GM06990 (cell line): ENCODE measurements around the gene GABARAPL2.
"Not testable (repeated sequence)": the region's sequence is repeated elsewhere in the genome, so short reads cannot be mapped to it uniquely, and the experiment has no call there.

ENCODE experiments used
- DNase-seq: peaks from one replicate; pipeline ENCODE4 v3.0.0-alpha.2; 2011; ENCODE audit not compliant: insufficient read length; ENCODE audit errors: extremely low read depth
- H3K27me3 ChIP-seq: replicated peaks from 2 replicates; pipeline ENCODE4 v1.6.0; 2011; ENCODE audit warnings: low read length; ENCODE audit not compliant: control insufficient read depth, insufficient read depth
- H3K36me3 ChIP-seq: 2 replicates; pipeline ENCODE4 v1.5.1; 2011; ENCODE audit warnings: low read length; ENCODE audit not compliant: control insufficient read depth, insufficient read depth
- H3K4me3 ChIP-seq: replicated peaks from 2 replicates; pipeline ENCODE4 v1.5.1; 2011; ENCODE audit warnings: low read depth, mild to moderate bottlenecking, control low read depth, low read length
- TF ChIP-seq, protein P1 (sequence below): IDR thresholded peaks from 2 replicates; pipeline ENCODE4 v1.5.1; 2011; ENCODE audit warnings: low read length, control low read depth, mild to moderate bottlenecking, inconsistent platforms; ENCODE audit not compliant: insufficient read depth, poor library complexity, severe bottlenecking

Gene GABARAPL2

DNA sequence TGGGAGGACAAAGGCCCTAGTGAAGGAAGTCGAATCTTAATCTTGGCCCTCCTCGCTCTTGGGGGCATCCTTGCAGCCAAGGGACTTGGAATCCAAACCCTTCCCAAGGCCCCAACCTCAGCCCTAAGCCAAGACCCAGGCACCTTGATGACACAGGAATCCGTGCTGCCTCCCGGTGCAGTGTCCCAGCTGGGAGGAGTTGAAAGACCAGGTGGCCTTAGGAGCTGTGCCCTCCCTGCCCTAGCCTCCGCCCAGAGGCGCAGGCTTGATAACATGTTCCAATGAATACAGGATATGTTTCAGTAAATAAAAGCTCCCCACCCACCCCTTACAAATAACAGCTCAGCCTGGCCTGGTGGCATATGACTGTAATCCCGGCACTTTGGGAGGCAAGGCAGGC is 30.3 kb upstream of the GABARAPL2 start, which contains the start of gene CHST5:
Gene CHST5, minus strand, starts transcription at position 208 of the 400 bp plus-strand sequence. CDS start 5,724 bp downstream, outside the sequence.
- DNase-seq, result no peak
- Histone ChIP-seq H3K36me3 (no peaks in the 10 kb centered on the region), H3K4me3 (no peak within 1 kb of the TSS), H3K27me3 (no peaks in the 10 kb centered on the region)
- TF ChIP-seq, protein P1, sequence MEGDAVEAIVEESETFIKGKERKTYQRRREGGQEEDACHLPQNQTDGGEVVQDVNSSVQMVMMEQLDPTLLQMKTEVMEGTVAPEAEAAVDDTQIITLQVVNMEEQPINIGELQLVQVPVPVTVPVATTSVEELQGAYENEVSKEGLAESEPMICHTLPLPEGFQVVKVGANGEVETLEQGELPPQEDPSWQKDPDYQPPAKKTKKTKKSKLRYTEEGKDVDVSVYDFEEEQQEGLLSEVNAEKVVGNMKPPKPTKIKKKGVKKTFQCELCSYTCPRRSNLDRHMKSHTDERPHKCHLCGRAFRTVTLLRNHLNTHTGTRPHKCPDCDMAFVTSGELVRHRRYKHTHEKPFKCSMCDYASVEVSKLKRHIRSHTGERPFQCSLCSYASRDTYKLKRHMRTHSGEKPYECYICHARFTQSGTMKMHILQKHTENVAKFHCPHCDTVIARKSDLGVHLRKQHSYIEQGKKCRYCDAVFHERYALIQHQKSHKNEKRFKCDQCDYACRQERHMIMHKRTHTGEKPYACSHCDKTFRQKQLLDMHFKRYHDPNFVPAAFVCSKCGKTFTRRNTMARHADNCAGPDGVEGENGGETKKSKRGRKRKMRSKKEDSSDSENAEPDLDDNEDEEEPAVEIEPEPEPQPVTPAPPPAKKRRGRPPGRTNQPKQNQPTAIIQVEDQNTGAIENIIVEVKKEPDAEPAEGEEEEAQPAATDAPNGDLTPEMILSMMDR, result no peak

DNA sequence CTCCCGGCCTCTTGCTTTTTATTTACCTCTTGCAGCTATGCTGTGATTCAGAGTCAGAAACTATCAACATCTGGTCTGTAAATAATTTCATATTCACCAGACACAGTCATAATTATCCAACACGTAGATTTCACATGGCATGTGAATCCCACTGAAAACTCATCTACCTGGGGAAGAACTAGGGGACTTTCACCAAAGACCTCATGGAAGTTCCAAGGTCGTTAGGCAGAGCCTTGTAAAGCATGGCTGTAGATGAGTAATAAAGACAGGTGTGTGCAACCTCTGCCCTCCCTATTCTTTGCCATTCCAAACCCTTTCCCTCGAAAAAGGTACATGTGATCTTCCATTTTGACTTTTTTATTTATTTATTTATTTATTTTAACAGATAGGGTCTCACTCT is 28.4 kb upstream of the GABARAPL2 start:
- Histone ChIP-seq H3K27me3 (no peaks in the 10 kb centered on the region), H3K36me3 (no peaks in the 10 kb centered on the region), H3K4me3 (no peak overlapping the region)
- TF ChIP-seq, protein P1, result no peak
- no peak for DNase-seq

DNA sequence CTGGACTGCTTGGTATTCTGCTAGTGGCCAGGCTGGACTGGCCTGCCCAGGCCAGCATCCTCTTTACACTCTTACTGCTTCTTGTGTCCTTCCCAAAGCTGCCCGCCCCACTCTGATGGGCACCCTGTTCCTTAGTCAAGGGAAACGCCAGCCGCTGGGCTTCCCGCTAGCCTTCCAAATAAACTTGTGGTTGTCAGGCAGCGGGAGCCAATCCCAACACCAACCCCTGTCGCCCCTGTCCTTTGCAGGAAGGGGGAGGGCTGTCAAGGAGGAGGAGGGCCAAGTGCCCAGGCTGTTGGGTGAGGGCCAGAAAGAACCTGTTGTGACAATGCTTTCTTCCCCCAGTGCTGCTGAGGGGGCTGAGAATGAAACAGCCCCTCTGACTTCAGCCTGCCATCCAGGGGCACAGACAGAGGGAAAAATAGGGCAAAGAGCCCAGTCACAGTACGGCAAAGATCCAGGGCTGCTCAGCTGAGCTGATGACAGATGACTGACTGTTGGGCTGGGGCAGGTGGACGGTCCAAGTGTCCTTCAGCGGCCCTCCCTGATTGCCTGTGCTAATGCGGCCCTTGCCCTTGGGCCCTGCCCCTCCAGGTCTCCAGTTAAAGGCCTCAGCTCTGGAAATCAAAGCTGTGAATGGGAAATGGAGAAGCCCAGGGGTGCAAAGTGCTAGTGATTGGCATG is 27.2 kb upstream of the GABARAPL2 start:
- not testable (repeated sequence) for DNase-seq, H3K4me3 ChIP-seq, H3K36me3 ChIP-seq, H3K27me3 ChIP-seq

DNA sequence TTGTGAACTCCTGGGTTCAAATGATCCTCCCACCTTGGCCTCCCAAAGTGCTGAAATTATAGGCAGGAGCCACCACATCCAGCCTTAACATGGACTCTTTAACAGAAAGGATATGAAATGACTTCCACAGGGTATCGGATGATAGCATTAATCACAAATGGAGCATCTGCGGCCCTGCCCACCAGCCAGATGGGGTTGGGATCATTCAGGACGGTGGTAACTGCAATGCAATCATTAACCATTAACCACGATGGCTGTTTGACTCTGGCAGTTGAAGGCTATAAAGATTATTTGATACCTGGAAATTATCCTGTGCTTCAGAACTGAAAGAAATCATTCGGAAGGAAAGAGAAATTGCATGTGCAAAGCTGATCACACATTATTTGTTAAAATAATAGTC is 24.9 kb upstream of the GABARAPL2 start:
- TF ChIP-seq, protein P1, result no peak
- H3K27me3 ChIP-seq, result no peaks in the 10 kb centered on the region
- no peak for DNase-seq
- H3K4me3 ChIP-seq, result no peak overlapping the region
- no peaks in the 10 kb centered on the region for H3K36me3 ChIP-seq

DNA sequence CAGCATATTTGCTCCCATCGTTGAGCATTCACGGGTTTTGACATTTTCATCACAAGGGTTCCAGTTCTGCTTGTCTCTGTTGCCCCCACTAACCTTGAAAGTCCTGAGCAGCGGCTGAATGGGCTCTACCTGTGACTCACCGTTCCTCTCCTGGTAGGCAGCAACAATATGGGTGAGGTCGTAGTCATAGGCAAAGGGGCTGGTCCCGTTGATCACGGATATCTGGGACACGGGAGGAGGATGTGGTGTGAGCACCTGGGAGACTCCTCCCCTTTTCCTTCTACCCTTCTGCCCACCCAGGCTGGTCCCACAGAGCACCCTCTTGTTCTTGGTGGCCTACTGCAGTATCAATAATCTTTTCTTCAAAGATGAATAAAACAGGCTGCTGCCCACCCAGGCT is 23.7 kb upstream of the GABARAPL2 start:
- not testable (repeated sequence) for H3K4me3 ChIP-seq, H3K27me3 ChIP-seq, DNase-seq, H3K36me3 ChIP-seq

DNA sequence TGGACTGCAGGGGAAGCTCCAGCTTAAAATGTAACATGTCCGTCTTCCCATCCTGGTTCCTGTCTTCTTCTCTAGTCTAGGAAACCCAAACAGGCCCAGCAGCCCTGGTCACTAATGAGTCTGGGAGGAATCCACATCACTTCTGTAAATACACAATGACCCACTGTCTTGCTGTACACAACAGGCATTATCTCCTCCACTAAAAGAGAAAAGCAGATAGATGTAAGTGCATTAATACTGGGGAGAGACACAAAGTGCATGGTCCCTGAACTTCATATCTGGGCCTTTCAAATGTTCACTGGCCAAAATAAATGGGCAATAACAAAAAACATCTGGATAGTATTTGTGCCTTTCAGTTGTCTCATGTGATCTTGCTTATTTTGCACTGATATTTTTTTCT is 20.3 kb upstream of the GABARAPL2 start:
- H3K4me3 ChIP-seq, H3K27me3 ChIP-seq, DNase-seq, H3K36me3 ChIP-seq: not testable (repeated sequence)

DNA sequence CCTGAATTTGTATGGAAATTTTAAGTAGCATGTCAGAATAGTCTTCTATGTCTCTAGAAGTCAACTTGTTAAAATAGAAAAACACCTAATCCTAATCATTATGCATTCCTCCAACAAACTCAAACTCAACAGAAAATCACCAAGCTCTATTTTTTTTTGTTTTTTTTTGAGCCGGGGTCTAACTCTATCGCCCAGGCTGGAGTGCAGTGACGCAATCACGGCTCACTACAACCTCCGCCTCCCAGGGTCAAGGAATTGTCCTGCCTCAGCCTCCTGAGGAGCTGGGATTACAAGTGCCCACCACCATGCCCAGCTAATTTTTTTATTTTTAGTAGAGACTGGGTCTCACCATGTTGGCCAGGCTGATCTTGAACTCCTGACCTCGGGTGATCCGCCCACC is 19.9 kb upstream of the GABARAPL2 start:
- Histone ChIP-seq H3K27me3 (no peaks in the 10 kb centered on the region), H3K36me3 (no peaks in the 10 kb centered on the region), H3K4me3 (no peak overlapping the region)
- no peak for DNase-seq
- TF ChIP-seq, protein P1, result no peak

DNA sequence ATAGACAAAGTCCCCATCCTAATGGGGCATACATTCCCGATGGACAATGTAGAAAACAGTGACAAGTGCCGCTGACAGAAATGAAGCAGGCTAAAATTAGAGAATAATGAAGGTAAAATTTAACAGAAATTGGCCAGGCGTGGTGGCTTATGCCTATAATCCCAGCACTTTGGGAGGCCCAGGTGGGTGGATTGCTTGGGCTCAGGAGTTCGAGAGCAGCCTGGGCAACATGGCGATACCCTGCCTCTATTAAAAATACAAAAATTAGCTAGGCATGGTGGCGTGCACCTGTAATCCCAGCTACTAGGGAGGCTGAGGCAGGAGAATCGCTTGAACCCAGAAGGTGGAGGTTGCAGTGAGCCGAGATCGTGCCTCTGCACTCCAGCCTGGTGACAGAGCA is 17.7 kb upstream of the GABARAPL2 start:
- H3K27me3 ChIP-seq, DNase-seq, H3K4me3 ChIP-seq, H3K36me3 ChIP-seq: not testable (repeated sequence)
